K562 (cell line): ENCODE measurements around the gene UBE2M. TPM values are rescaled to one million over a fixed set of nuclear protein-coding genes. Genes with fewer than 3 reads are reported as not detected.

Source experiments
- CHD1 ChIP-seq: fragments of 200-600 bp; sonication (generic); IDR thresholded peaks from one replicate; pipeline ENCODE4 v1.6.1; 2012; ENCODE audit warnings: mild to moderate bottlenecking, moderate library complexity, low read length, inconsistent platforms
- EHMT2 ChIP-seq: fragments of 450-650 bp; IDR thresholded peaks from 2 replicates; pipeline ENCODE4 v1.6.1; 2018; ENCODE audit warnings: antibody characterized with exemption
- GABPB1 ChIP-seq: sonication (generic); formaldehyde crosslinking; IDR thresholded peaks from 2 replicates; pipeline ENCODE4 v1.8.0; 2022; ENCODE audit warnings: mild to moderate bottlenecking, missing genetic modification reagents
- RB1 ChIP-seq: fragments of 450-650 bp; IDR thresholded peaks from 2 replicates; pipeline ENCODE4 v1.6.1; 2017; ENCODE audit warnings: low read depth, mild to moderate bottlenecking
- SNIP1 ChIP-seq: fragments of 450-650 bp; IDR thresholded peaks from 2 replicates; pipeline ENCODE4 v1.7.1; 2017; ENCODE audit warnings: low read depth, mild to moderate bottlenecking
- ZKSCAN3 ChIP-seq: fragments of 250-450 bp; sonication (Bioruptor Pico); IDR thresholded peaks from 2 replicates; pipeline ENCODE4 v1.4.0; 2020
- polyA plus RNA-seq, 8 experiments: library from polyadenylated mRNA; depleted of rRNA in 4 of 8; stranded (reverse) in 5 of 8; unstranded in 3 of 8; fragments of >200 nt; fragmentation: Nextera tagmentation in 2 of 8; fragmentation: Illumina TruSeq in 1 of 8; extraction: Ambion mirVana in 2 of 8; extraction: Trizol in 1 of 8; gene quantifications; 2 replicates each; pipeline versions ENCODE4 v1.2.1 to v1.2.3, GENCODE V29; 2011 to 2014; ENCODE audit warnings: inconsistent platforms in 1 of 8, missing spikeins in 1 of 8
- total RNA-seq, 7 experiments: library from RNA; depleted of rRNA in 6 of 7; stranded (reverse); fragments of >200 nt in 6 of 7; fragmentation: Illumina TruSeq in 2 of 7; extraction: Trizol in 2 of 7; gene quantifications; 2 replicates each; pipeline versions ENCODE4 v1.2.1 to v1.2.3, GENCODE V29; 2011 to 2021; ENCODE audit warnings: low replicate concordance in 1 of 7
- TF ChIP-seq, protein P1 (sequence below), 3 experiments: fragments of 200-800 bp in 1 of 3; fragments of 250-450 bp in 1 of 3; fragments of 450-650 bp in 1 of 3; sonication (Bioruptor Pico) in 1 of 3; sonication (Bioruptor generic) in 1 of 3; formaldehyde crosslinking in 1 of 3; IDR thresholded peaks; 2 replicates each; pipeline versions ENCODE4 v1.6.1 to v1.8.0; 2016 to 2022; ENCODE audit warnings: mild to moderate bottlenecking in 2 of 3, missing genetic modification characterization in 2 of 3, missing compliant biosample characterization in 1 of 3, moderate library complexity in 1 of 3

UBE2M gene
- total and polyA plus RNA-seq, 9 of the 15 experiments (the other 6 are each of a cell fraction or from before 2014, with no cell fraction given) = 0.92 to 163 (median 85.7) TPM

DNA sequence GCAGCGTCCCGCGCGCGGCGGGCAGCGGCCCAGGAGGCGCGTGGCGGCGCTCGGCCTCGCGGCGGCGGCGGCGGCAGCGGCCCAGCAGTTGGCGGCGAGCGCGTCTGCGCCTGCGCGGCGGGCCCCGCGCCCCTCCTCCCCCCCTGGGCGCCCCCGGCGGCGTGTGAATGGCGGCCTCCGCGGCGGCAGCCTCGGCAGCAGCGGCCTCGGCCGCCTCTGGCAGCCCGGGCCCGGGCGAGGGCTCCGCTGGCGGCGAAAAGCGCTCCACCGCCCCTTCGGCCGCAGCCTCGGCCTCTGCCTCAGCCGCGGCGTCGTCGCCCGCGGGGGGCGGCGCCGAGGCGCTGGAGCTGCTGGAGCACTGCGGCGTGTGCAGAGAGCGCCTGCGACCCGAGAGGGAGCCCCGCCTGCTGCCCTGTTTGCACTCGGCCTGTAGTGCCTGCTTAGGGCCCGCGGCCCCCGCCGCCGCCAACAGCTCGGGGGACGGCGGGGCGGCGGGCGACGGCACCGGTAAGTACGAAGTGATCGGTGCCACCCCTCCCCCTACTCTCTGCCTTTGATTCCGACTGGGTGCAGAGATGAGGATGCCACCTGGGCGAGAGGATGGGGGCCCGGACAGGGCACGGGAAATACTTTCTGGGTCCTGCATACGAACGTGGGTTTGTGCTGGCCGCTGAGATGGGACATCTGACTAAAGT, 13.7 kb downstream of the UBE2M start (continued):
- no peak for TF ChIP-seq GABPB1
- TF ChIP-seq, protein P1, sequence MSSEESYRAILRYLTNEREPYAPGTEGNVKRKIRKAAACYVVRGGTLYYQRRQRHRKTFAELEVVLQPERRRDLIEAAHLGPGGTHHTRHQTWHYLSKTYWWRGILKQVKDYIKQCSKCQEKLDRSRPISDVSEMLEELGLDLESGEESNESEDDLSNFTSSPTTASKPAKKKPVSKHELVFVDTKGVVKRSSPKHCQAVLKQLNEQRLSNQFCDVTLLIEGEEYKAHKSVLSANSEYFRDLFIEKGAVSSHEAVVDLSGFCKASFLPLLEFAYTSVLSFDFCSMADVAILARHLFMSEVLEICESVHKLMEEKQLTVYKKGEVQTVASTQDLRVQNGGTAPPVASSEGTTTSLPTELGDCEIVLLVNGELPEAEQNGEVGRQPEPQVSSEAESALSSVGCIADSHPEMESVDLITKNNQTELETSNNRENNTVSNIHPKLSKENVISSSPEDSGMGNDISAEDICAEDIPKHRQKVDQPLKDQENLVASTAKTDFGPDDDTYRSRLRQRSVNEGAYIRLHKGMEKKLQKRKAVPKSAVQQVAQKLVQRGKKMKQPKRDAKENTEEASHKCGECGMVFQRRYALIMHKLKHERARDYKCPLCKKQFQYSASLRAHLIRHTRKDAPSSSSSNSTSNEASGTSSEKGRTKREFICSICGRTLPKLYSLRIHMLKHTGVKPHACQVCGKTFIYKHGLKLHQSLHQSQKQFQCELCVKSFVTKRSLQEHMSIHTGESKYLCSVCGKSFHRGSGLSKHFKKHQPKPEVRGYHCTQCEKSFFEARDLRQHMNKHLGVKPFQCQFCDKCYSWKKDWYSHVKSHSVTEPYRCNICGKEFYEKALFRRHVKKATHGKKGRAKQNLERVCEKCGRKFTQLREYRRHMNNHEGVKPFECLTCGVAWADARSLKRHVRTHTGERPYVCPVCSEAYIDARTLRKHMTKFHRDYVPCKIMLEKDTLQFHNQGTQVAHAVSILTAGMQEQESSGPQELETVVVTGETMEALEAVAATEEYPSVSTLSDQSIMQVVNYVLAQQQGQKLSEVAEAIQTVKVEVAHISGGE (CRISPR knock-in tag; IDR thresholded peaks at IDR 0.05) = 0 out of 6 replicates have a peak, but pooled peaks of 1 of the 3 experiments have one; percentile 51
- peak; percentile 84 for TF ChIP-seq CHD1
- TF ChIP-seq ZKSCAN3 (CRISPR knock-in tag) = no peak
- 0 out of 2 replicates have a peak, but pooled peaks have one; percentile 6 for TF ChIP-seq RB1
- TF ChIP-seq EHMT2 = no peak
- TF ChIP-seq SNIP1 = no peak
